K562 (cell line): ENCODE results near the gene GALK2. TPM values are rescaled to one million over a fixed set of nuclear protein-coding genes. Genes with fewer than 3 reads are reported as not detected.
A peak's percentile ranks its signal among the peaks of the same experiment; 100 is the strongest.

Source experiments
- BACH1 ChIP-seq: fragments of 200-800 bp; sonication (Bioruptor generic); IDR thresholded peaks from 2 replicates; pipeline ENCODE4 v1.6.1; 2016; ENCODE audit warnings: missing genetic modification characterization, missing compliant biosample characterization
- C11orf30 ChIP-seq: fragments of 450-650 bp; IDR thresholded peaks from 2 replicates; pipeline ENCODE4 v1.6.1; 2016; ENCODE audit warnings: low read depth, mild to moderate bottlenecking
- EWSR1 ChIP-seq: fragments of 450-650 bp; IDR thresholded peaks from 2 replicates; pipeline ENCODE4 v1.6.1; 2018; ENCODE audit warnings: borderline replicate concordance, mild to moderate bottlenecking, low read depth, moderate library complexity; ENCODE audit not compliant: partially characterized antibody
- HCFC1 ChIP-seq: IDR thresholded peaks from 2 replicates; pipeline ENCODE4 v1.6.1; 2012; ENCODE audit warnings: low read depth, low read length, improper control_type of control experiment
- HEY1 ChIP-seq: fragments of 250-450 bp; sonication (Bioruptor Pico); IDR thresholded peaks from 2 replicates; pipeline ENCODE4 v1.5.0; 2020; ENCODE audit warnings: mild to moderate bottlenecking, moderate library complexity, borderline replicate concordance
- HNRNPK ChIP-seq: fragments of 200-400 bp; formaldehyde crosslinking; IDR thresholded peaks from one replicate; pipeline ENCODE4 v1.6.1; 2018; ENCODE audit warnings: mild to moderate bottlenecking, low read depth, low read length; ENCODE audit not compliant: poor library complexity, severe bottlenecking
- MAFK ChIP-seq: IDR thresholded peaks from 2 replicates; pipeline ENCODE4 v1.6.1; 2011; ENCODE audit warnings: low read length, improper control_type of control experiment
- MIER1 ChIP-seq: fragments of 450-650 bp; IDR thresholded peaks from 2 replicates; pipeline ENCODE4 v1.6.1; 2016; ENCODE audit warnings: antibody characterized with exemption, mild to moderate bottlenecking, low read depth
- PURB ChIP-seq: sonication (generic); formaldehyde crosslinking; IDR thresholded peaks from 2 replicates; pipeline ENCODE4 v1.9.0; 2021; ENCODE audit warnings: low read depth, mild to moderate bottlenecking, missing genetic modification reagents
- SMARCA4 ChIP-seq: fragments of 450-650 bp; IDR thresholded peaks from 2 replicates; pipeline ENCODE4 v1.6.1; 2016
- SRSF3 ChIP-seq: fragments of 200-400 bp; formaldehyde crosslinking; IDR thresholded peaks from 2 replicates; pipeline ENCODE4 v1.6.1; 2016; ENCODE audit warnings: mild to moderate bottlenecking, low read length, moderate library complexity; ENCODE audit not compliant: insufficient read depth
- TAF1 ChIP-seq: IDR thresholded peaks from 2 replicates; pipeline ENCODE4 v1.6.1; 2011; ENCODE audit warnings: mild to moderate bottlenecking, low read length, moderate library complexity; ENCODE audit not compliant: insufficient read depth, control insufficient read depth, severe bottlenecking; ENCODE audit errors: extremely low read depth
- TCF3 ChIP-seq: sonication (generic); formaldehyde crosslinking; IDR thresholded peaks from 2 replicates; pipeline ENCODE4 v1.4.0; 2020; ENCODE audit warnings: mild to moderate bottlenecking, missing genetic modification reagents
- ZNF174 ChIP-seq: fragments of 250-450 bp; sonication (Bioruptor Pico); IDR thresholded peaks from 2 replicates; pipeline ENCODE4 v1.4.0; 2020; ENCODE audit warnings: mild to moderate bottlenecking
- ZNF184 ChIP-seq: sonication (generic); formaldehyde crosslinking; IDR thresholded peaks from 2 replicates; pipeline ENCODE4 v1.5.0; 2020; ENCODE audit warnings: missing genetic modification reagents
- ZNF507 ChIP-seq: conservative IDR thresholded peaks from 2 replicates; pipeline ENCODE4 v1.6.1; 2017; ENCODE audit warnings: missing genetic modification characterization, missing compliant biosample characterization
- ZNF584 ChIP-seq: fragments of 200-800 bp; sonication (Bioruptor generic); IDR thresholded peaks from 2 replicates; pipeline ENCODE4 v1.6.1; 2016; ENCODE audit warnings: low read depth, mild to moderate bottlenecking, missing genetic modification characterization, missing compliant biosample characterization
- ZNF79 ChIP-seq: fragments of 250-450 bp; sonication (Bioruptor Pico); IDR thresholded peaks from 2 replicates; pipeline ENCODE4 v1.4.0; 2020; ENCODE audit warnings: low read depth, mild to moderate bottlenecking, moderate library complexity
- polyA plus RNA-seq, 8 experiments: library from polyadenylated mRNA; depleted of rRNA in 4 of 8; stranded (reverse) in 5 of 8; unstranded in 3 of 8; fragments of >200 nt; fragmentation: Nextera tagmentation in 2 of 8; fragmentation: Illumina TruSeq in 1 of 8; extraction: Ambion mirVana in 2 of 8; extraction: Trizol in 1 of 8; gene quantifications; 2 replicates each; pipeline versions ENCODE4 v1.2.1 to v1.2.3, GENCODE V29; 2011 to 2014; ENCODE audit warnings: inconsistent platforms in 1 of 8, missing spikeins in 1 of 8
- total RNA-seq, 7 experiments: library from RNA; depleted of rRNA in 6 of 7; stranded (reverse); fragments of >200 nt in 6 of 7; fragmentation: Illumina TruSeq in 2 of 7; extraction: Trizol in 2 of 7; gene quantifications; 2 replicates each; pipeline versions ENCODE4 v1.2.1 to v1.2.3, GENCODE V29; 2011 to 2021; ENCODE audit warnings: low replicate concordance in 1 of 7
- TF ChIP-seq, protein P1 (sequence below): fragments of 250-450 bp; sonication (Bioruptor Pico); IDR thresholded peaks from 2 replicates; pipeline ENCODE4 v1.4.0; 2020; ENCODE audit warnings: borderline replicate concordance
- TF ChIP-seq, protein P2 (sequence below): fragments of 450-650 bp; formaldehyde crosslinking; IDR thresholded peaks from 2 replicates; pipeline ENCODE4 v1.4.0; 2020; ENCODE audit warnings: mild to moderate bottlenecking
- TF ChIP-seq, protein P3 (sequence below), 2 experiments: fragments of 200-800 bp in 1 of 2; sonication (Bioruptor generic) in 1 of 2; sonication (generic) in 1 of 2; formaldehyde crosslinking in 1 of 2; IDR thresholded peaks in 1 of 2; conservative IDR thresholded peaks in 1 of 2; 2 replicates each; pipeline versions ENCODE4 v1.5.0 to v1.6.1; 2016 to 2020; ENCODE audit warnings: missing compliant biosample characterization in 1 of 2, missing genetic modification characterization in 1 of 2, missing genetic modification reagents in 1 of 2
- TF ChIP-seq, protein P4 (sequence below): IDR thresholded peaks from 3 replicates; pipeline ENCODE4 v1.6.1; 2011; ENCODE audit warnings: borderline replicate concordance, mild to moderate bottlenecking, moderate library complexity; ENCODE audit not compliant: insufficient read length; ENCODE audit errors: extremely low read depth

GALK2 gene
- total and polyA plus RNA-seq, 9 of the 15 experiments (the other 6 are each of a cell fraction or from before 2014, with no cell fraction given), result 32.8 to 82.0 (median 54.4) TPM

DNA sequence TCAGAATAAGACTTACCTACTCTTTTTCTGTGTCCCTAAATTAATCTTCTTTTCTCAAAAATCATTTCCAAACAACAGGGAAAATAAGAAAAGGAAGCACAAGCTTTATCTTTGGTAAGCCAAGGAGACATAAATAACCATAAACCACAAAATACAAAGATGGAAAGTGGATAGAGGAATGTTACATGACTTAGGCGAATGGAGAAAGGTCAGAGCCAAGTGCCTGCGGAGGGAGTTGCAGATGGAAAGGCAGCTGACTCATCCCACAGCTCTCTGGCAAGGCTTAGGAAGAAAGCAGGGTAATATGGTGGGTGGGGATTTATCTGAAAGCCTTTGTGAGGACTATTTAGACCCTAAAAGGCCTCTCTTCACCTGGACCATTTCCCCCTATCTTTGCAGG lies 72.8 kb downstream of the GALK2 start (continued):
- TF ChIP-seq, protein P1, sequence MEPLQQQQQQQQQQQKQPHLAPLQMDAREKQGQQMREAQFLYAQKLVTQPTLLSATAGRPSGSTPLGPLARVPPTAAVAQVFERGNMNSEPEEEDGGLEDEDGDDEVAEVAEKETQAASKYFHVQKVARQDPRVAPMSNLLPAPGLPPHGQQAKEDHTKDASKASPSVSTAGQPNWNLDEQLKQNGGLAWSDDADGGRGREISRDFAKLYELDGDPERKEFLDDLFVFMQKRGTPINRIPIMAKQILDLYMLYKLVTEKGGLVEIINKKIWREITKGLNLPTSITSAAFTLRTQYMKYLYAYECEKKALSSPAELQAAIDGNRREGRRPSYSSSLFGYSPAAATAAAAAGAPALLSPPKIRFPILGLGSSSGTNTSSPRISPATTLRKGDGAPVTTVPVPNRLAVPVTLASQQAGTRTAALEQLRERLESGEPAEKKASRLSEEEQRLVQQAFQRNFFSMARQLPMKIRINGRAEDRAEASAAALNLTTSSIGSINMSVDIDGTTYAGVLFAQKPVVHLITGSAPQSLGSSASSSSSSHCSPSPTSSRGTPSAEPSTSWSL (CRISPR knock-in tag), result no peak
- TF ChIP-seq, protein P2, sequence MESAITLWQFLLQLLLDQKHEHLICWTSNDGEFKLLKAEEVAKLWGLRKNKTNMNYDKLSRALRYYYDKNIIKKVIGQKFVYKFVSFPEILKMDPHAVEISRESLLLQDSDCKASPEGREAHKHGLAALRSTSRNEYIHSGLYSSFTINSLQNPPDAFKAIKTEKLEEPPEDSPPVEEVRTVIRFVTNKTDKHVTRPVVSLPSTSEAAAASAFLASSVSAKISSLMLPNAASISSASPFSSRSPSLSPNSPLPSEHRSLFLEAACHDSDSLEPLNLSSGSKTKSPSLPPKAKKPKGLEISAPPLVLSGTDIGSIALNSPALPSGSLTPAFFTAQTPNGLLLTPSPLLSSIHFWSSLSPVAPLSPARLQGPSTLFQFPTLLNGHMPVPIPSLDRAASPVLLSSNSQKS (CRISPR knock-in tag), result no peak
- TF ChIP-seq HNRNPK, result no peak
- peak; percentile 53; the same call in 1 of the 2 replicates for TF ChIP-seq SMARCA4
- no peak for TF ChIP-seq TCF3 (CRISPR knock-in tag)
- no peak for TF ChIP-seq HEY1 (CRISPR knock-in tag)
- TF ChIP-seq, protein P3, sequence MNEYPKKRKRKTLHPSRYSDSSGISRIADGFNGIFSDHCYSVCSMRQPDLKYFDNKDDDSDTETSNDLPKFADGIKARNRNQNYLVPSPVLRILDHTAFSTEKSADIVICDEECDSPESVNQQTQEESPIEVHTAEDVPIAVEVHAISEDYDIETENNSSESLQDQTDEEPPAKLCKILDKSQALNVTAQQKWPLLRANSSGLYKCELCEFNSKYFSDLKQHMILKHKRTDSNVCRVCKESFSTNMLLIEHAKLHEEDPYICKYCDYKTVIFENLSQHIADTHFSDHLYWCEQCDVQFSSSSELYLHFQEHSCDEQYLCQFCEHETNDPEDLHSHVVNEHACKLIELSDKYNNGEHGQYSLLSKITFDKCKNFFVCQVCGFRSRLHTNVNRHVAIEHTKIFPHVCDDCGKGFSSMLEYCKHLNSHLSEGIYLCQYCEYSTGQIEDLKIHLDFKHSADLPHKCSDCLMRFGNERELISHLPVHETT (CRISPR knock-in tag; conservative IDR thresholded peaks at IDR 0.05 in 1 of 2, IDR thresholded peaks at IDR 0.05 in 1 of 2), result no peak
- TF ChIP-seq ZNF184 (CRISPR knock-in tag), result no peak
- no peak for TF ChIP-seq EWSR1
- TF ChIP-seq ZNF584 (CRISPR knock-in tag), result no peak
- no peak for TF ChIP-seq BACH1 (tag)
- TF ChIP-seq, protein P4, sequence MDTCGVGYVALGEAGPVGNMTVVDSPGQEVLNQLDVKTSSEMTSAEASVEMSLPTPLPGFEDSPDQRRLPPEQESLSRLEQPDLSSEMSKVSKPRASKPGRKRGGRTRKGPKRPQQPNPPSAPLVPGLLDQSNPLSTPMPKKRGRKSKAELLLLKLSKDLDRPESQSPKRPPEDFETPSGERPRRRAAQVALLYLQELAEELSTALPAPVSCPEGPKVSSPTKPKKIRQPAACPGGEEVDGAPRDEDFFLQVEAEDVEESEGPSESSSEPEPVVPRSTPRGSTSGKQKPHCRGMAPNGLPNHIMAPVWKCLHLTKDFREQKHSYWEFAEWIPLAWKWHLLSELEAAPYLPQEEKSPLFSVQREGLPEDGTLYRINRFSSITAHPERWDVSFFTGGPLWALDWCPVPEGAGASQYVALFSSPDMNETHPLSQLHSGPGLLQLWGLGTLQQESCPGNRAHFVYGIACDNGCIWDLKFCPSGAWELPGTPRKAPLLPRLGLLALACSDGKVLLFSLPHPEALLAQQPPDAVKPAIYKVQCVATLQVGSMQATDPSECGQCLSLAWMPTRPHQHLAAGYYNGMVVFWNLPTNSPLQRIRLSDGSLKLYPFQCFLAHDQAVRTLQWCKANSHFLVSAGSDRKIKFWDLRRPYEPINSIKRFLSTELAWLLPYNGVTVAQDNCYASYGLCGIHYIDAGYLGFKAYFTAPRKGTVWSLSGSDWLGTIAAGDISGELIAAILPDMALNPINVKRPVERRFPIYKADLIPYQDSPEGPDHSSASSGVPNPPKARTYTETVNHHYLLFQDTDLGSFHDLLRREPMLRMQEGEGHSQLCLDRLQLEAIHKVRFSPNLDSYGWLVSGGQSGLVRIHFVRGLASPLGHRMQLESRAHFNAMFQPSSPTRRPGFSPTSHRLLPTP, result no peak
- TF ChIP-seq PURB (CRISPR knock-in tag), result no peak
- no peak for TF ChIP-seq SRSF3
- TF ChIP-seq TAF1, result no peak
- no peak; the same call in 1 of the 2 replicates for TF ChIP-seq MAFK
- no peak for TF ChIP-seq ZNF507 (tag)
- TF ChIP-seq ZNF174, result no peak
- TF ChIP-seq HCFC1, result no peak
- TF ChIP-seq MIER1, result no peak
- TF ChIP-seq C11orf30, result peak; percentile 60; the same call in 1 of the 2 replicates
- TF ChIP-seq ZNF79 (CRISPR knock-in tag), result no peak
